BLaER1 (cell line): ENCODE results near the gene AACS.
"Not testable (repeated sequence)": the region's sequence is repeated elsewhere in the genome, so short reads cannot be mapped to it uniquely, and the experiment has no call there.

Source experiments
- H3K27ac ChIP-seq: shearing (Covaris generic); formaldehyde crosslinking; 2 replicates; pipeline ENCODE4 v1.8.1; 2022
- H3K27me3 ChIP-seq: shearing (Covaris generic); formaldehyde crosslinking; 2 replicates; pipeline ENCODE4 v1.8.1; 2022
- H3K36me3 ChIP-seq: shearing (Covaris generic); formaldehyde crosslinking; 2 replicates; pipeline ENCODE4 v1.8.1; 2022
- H3K4me1 ChIP-seq: shearing (Covaris generic); formaldehyde crosslinking; 2 replicates; pipeline ENCODE4 v1.8.1; 2022
- H3K4me2 ChIP-seq: shearing (Covaris generic); formaldehyde crosslinking; 2 replicates; pipeline ENCODE4 v1.8.1; 2022
- H3K4me3 ChIP-seq: shearing (Covaris generic); formaldehyde crosslinking; 2 replicates; pipeline ENCODE4 v1.8.1; 2022
- H3K9ac ChIP-seq: shearing (Covaris generic); formaldehyde crosslinking; 2 replicates; pipeline ENCODE4 v1.8.1; 2022
- H3K9me3 ChIP-seq: shearing (Covaris generic); formaldehyde crosslinking; 2 replicates; pipeline ENCODE4 v1.8.1; 2022
- H4K20me1 ChIP-seq: shearing (Covaris generic); formaldehyde crosslinking; 2 replicates; pipeline ENCODE4 v1.8.1; 2022
- Cebpa-rat ChIP-seq: shearing (Covaris generic); IDR thresholded peaks from 2 replicates; pipeline ENCODE4 v1.8.1; 2022

The AACS gene

GRCh38 chr12:125140279-125141209 is 75.3 kb downstream of the AACS start:
- H3K4me2 ChIP-seq = no peak overlapping the region
- H3K9me3 ChIP-seq = no peaks in the 10 kb centered on the region
- H3K4me3 ChIP-seq = no peak overlapping the region
- H4K20me1 ChIP-seq = no peaks in the 10 kb centered on the region
- peaks cover 14% of the 10 kb centered on the region for H3K36me3 ChIP-seq
- H3K27me3 ChIP-seq = no peaks in the 10 kb centered on the region
- H3K9ac ChIP-seq = no peak overlapping the region
- peaks cover 42% of the 10 kb centered on the region for H3K4me1 ChIP-seq
- no peak overlapping the region for H3K27ac ChIP-seq
- TF ChIP-seq Cebpa-rat = no peak

- H3K4me2 ChIP-seq, H3K27ac ChIP-seq, H3K9ac ChIP-seq, H3K9me3 ChIP-seq, H3K27me3 ChIP-seq, H4K20me1 ChIP-seq, H3K4me3 ChIP-seq, H3K36me3 ChIP-seq: not testable (repeated sequence)
- peaks cover 42% of the 10 kb centered on the region for H3K4me1 ChIP-seq
Measured at GRCh38 chr12:125141210-125141573, 76.0 kb downstream of the AACS start.

GRCh38 chr12:125142601-125143000 is 77.4 kb downstream of the AACS start:
- no peak for TF ChIP-seq Cebpa-rat
- H3K4me1 ChIP-seq = peaks cover 42% of the 10 kb centered on the region
- no peaks in the 10 kb centered on the region for H3K36me3 ChIP-seq
- H3K9ac ChIP-seq = no peak overlapping the region
- H3K9me3 ChIP-seq = no peaks in the 10 kb centered on the region
- H4K20me1 ChIP-seq = no peaks in the 10 kb centered on the region
- no peak overlapping the region for H3K27ac ChIP-seq
- H3K27me3 ChIP-seq = no peaks in the 10 kb centered on the region
- H3K4me2 ChIP-seq = no peak overlapping the region
- H3K4me3 ChIP-seq = no peak overlapping the region

- Histone ChIP-seq H3K4me2 (peak overlapping the region; percentile 14; the same call in 1 of the 2 replicates), H4K20me1 (no peaks in the 10 kb centered on the region), H3K27ac (no peak overlapping the region), H3K4me3 (no peak overlapping the region), H3K9ac (no peak overlapping the region), H3K4me1 (peaks cover 35% of the 10 kb centered on the region), H3K9me3 (no peaks in the 10 kb centered on the region), H3K36me3 (no peaks in the 10 kb centered on the region), H3K27me3 (no peaks in the 10 kb centered on the region)
- TF ChIP-seq Cebpa-rat = no peak
Measured at GRCh38 chr12:125143491-125143890, 78.3 kb downstream of the AACS start.

GRCh38 chr12:125145196-125145595 is 80.0 kb downstream of the AACS start:
- H3K4me3 ChIP-seq = no peak overlapping the region
- no peak overlapping the region for H3K4me2 ChIP-seq
- no peaks in the 10 kb centered on the region for H4K20me1 ChIP-seq
- H3K27me3 ChIP-seq = no peaks in the 10 kb centered on the region
- no peaks in the 10 kb centered on the region for H3K9me3 ChIP-seq
- no peak overlapping the region for H3K9ac ChIP-seq
- H3K36me3 ChIP-seq = no peaks in the 10 kb centered on the region
- TF ChIP-seq Cebpa-rat = no peak
- H3K27ac ChIP-seq = no peak overlapping the region
- peaks cover 29% of the 10 kb centered on the region for H3K4me1 ChIP-seq

- H3K9ac ChIP-seq = no peak overlapping the region
- H4K20me1 ChIP-seq = no peaks in the 10 kb centered on the region
- H3K9me3 ChIP-seq = no peaks in the 10 kb centered on the region
- H3K4me2 ChIP-seq = no peak overlapping the region
- TF ChIP-seq Cebpa-rat = no peak
- H3K27me3 ChIP-seq = no peaks in the 10 kb centered on the region
- no peak overlapping the region for H3K27ac ChIP-seq
- H3K4me1 ChIP-seq = peaks cover 28% of the 10 kb centered on the region
- H3K4me3 ChIP-seq = no peak overlapping the region
- H3K36me3 ChIP-seq = no peaks in the 10 kb centered on the region
Measured at GRCh38 chr12:125148316-125148715, 83.1 kb downstream of the AACS start.

GRCh38 chr12:125149160-125150108 is 84.2 kb downstream of the AACS start:
- Histone ChIP-seq H3K27me3 (no peaks in the 10 kb centered on the region), H3K4me2 (peak overlapping the region; percentile 53), H3K27ac (peak overlapping the region; percentile 51; the same call in 1 of the 2 replicates), H3K36me3 (no peaks in the 10 kb centered on the region), H3K4me1 (peaks cover 17% of the 10 kb centered on the region), H4K20me1 (no peaks in the 10 kb centered on the region), H3K4me3 (no peak overlapping the region), H3K9me3 (0 out of 2 replicates have a peak, but pooled peaks cover 2% of the 10 kb centered on the region), H3K9ac (no peak overlapping the region)
- TF ChIP-seq Cebpa-rat = no peak

GRCh38 chr12:125151284-125151683 is 86.0 kb downstream of the AACS start:
- TF ChIP-seq Cebpa-rat = no peak
- H3K4me1 ChIP-seq = peaks cover 17% of the 10 kb centered on the region
- H3K9ac ChIP-seq = no peak overlapping the region
- H3K27ac ChIP-seq = no peak overlapping the region
- H3K4me2 ChIP-seq = no peak overlapping the region
- H3K9me3 ChIP-seq = 0 out of 2 replicates have a peak, but pooled peaks cover 5% of the 10 kb centered on the region
- no peaks in the 10 kb centered on the region for H3K27me3 ChIP-seq
- H3K36me3 ChIP-seq = no peaks in the 10 kb centered on the region
- H3K4me3 ChIP-seq = no peak overlapping the region
- no peaks in the 10 kb centered on the region for H4K20me1 ChIP-seq

- no peak overlapping the region for H3K4me2 ChIP-seq
- no peak overlapping the region for H3K4me3 ChIP-seq
- H4K20me1 ChIP-seq = no peaks in the 10 kb centered on the region
- no peaks in the 10 kb centered on the region for H3K27me3 ChIP-seq
- no peaks in the 10 kb centered on the region for H3K36me3 ChIP-seq
- H3K9me3 ChIP-seq = peaks cover 11% of the 10 kb centered on the region
- H3K9ac ChIP-seq = no peak overlapping the region
- no peak for TF ChIP-seq Cebpa-rat
- peaks cover 12% of the 10 kb centered on the region for H3K4me1 ChIP-seq
- no peak overlapping the region for H3K27ac ChIP-seq
Measured at GRCh38 chr12:125152463-125152862, 87.2 kb downstream of the AACS start.

GRCh38 chr12:125155366-125155765 is 90.1 kb downstream of the AACS start:
- Histone ChIP-seq H4K20me1 (no peaks in the 10 kb centered on the region), H3K4me3 (no peak overlapping the region), H3K36me3 (no peaks in the 10 kb centered on the region), H3K27me3 (no peaks in the 10 kb centered on the region), H3K27ac (no peak overlapping the region), H3K4me2 (no peak overlapping the region), H3K9me3 (peaks cover 11% of the 10 kb centered on the region), H3K9ac (no peak overlapping the region), H3K4me1 (no peaks in the 10 kb centered on the region)
- no peak for TF ChIP-seq Cebpa-rat
